Skeletal muscle tissue (tissue), 4 donors: Measurements from ENCODE around the gene ZNF134. TPM values are rescaled to one million over a fixed set of nuclear protein-coding genes. Genes with fewer than 3 reads are reported as not detected.
A peak's percentile ranks its signal among the peaks of the same experiment; 100 is the strongest.

Experiments
- H3K27ac ChIP-seq: one replicate; pipeline ENCODE4 v1.7.0; 2013; ENCODE audit warnings: mild to moderate bottlenecking, low read depth, low read length, inconsistent platforms
- H3K27me3 ChIP-seq, 3 donors: one replicate each; pipeline ENCODE4 v1.7.0; 2013; ENCODE audit warnings: low read length in 3 of 3; ENCODE audit not compliant: control insufficient read depth in 3 of 3, insufficient read depth in 3 of 3
- H3K36me3 ChIP-seq, 3 donors: one replicate each; pipeline ENCODE4 v1.7.0; 2013; ENCODE audit warnings: low read length in 3 of 3; ENCODE audit not compliant: control insufficient read depth in 3 of 3, insufficient read depth in 3 of 3
- H3K4me1 ChIP-seq, 3 donors: one replicate each; pipeline ENCODE4 v1.7.0; 2013; ENCODE audit warnings: low read length in 3 of 3, mild to moderate bottlenecking in 3 of 3; ENCODE audit not compliant: control insufficient read depth in 3 of 3, insufficient read depth in 3 of 3
- H3K4me3 ChIP-seq, 3 donors: one replicate each; pipeline ENCODE4 v1.7.0; 2013; ENCODE audit warnings: low read length in 3 of 3
- H3K9ac ChIP-seq, 3 donors: one replicate each; pipeline ENCODE4 v1.7.0; 2013; ENCODE audit warnings: low read length in 3 of 3, mild to moderate bottlenecking in 3 of 3, moderate library complexity in 2 of 3, low read depth in 1 of 3
- H3K9me3 ChIP-seq, 3 donors: one replicate each; pipeline ENCODE4 v1.7.0; 2013; ENCODE audit warnings: low read length in 3 of 3; ENCODE audit not compliant: control insufficient read depth in 3 of 3
- total RNA-seq: library from RNA; depleted of rRNA; stranded (reverse); fragments of >200 nt; gene quantifications from one replicate; pipeline ENCODE4 v1.2.3, GENCODE V29; 2014
- donor health status: Osteomylitis.

ZNF134 gene
- total RNA-seq, 1 donor from 2014 or later: 17.7 TPM

GRCh38 chr19:57664269-57665127 is 50.5 kb downstream of the ZNF134 start:
- Histone ChIP-seq H3K27me3 (peaks cover 0 to 17% (median 4%) of the 10 kb centered on the region in 3 donors), H3K36me3 (no peaks in the 10 kb centered on the region), H3K4me1 (peaks cover 4 to 13% (median 6%) of the 10 kb centered on the region in 3 donors), H3K27ac (no peak overlapping the region), H3K9ac (peak overlapping the region; percentile 23 to 54 (median 51)), H3K9me3 (no peaks in the 10 kb centered on the region), H3K4me3 (peak overlapping the region; percentile 60 to 71 (median 61))

GRCh38 chr19:57665261-57665806 is 51.3 kb downstream of the ZNF134 start:
- no peak overlapping the region for H3K27ac ChIP-seq
- H3K4me1 ChIP-seq: peaks cover 4 to 13% (median 6%) of the 10 kb centered on the region in 3 donors

GRCh38 chr19:57667228-57667627 is 53.2 kb downstream of the ZNF134 start:
- Histone ChIP-seq H3K9ac (no peak overlapping the region), H3K4me3 (no peak overlapping the region), H3K9me3 (peaks cover 0 to 2% (median 0%) of the 10 kb centered on the region in 3 donors), H3K27ac (no peak overlapping the region), H3K27me3 (peaks cover 0 to 19% (median 4%) of the 10 kb centered on the region in 3 donors), H3K36me3 (no peaks in the 10 kb centered on the region), H3K4me1 (peaks cover 4 to 13% (median 6%) of the 10 kb centered on the region in 3 donors)

More at GRCh38 chr19:57665261-57665806, 51.3 kb downstream of the ZNF134 start:
- Histone ChIP-seq H3K27me3 (peaks cover 0 to 17% (median 4%) of the 10 kb centered on the region in 3 donors), H3K9ac (no peak overlapping the region), H3K4me3 (no peak overlapping the region), H3K9me3 (no peaks in the 10 kb centered on the region), H3K36me3 (no peaks in the 10 kb centered on the region)

GRCh38 chr19:57668635-57669034 is 54.6 kb downstream of the ZNF134 start, which contains the start of gene ZSCAN4:
ZSCAN4 (plus strand) TSS chr19:57668935; CDS start chr19:57676146, 7,211 bp downstream.
- Histone ChIP-seq H3K27me3 (peaks cover 0 to 15% (median 0%) of the 10 kb centered on the region in 3 donors), H3K4me3 (no peak within 1 kb of the TSS), H3K27ac (no peak within 1 kb of the TSS), H3K9me3 (peaks cover 0 to 2% (median 0%) of the 10 kb centered on the region in 3 donors), H3K9ac (no peak within 1 kb of the TSS), H3K4me1 (peaks cover 4 to 13% (median 6%) of the 10 kb centered on the region in 3 donors), H3K36me3 (no peaks in the 10 kb centered on the region)

GRCh38 chr19:57671124-57671895 is 57.3 kb downstream of the ZNF134 start:
- no peaks in the 10 kb centered on the region for H3K36me3 ChIP-seq
- H3K4me3 ChIP-seq: no peak overlapping the region
- H3K27me3 ChIP-seq: peaks cover 0 to 7% (median 0%) of the 10 kb centered on the region in 3 donors
- peaks cover 0 to 2% (median 0%) of the 10 kb centered on the region in 3 donors for H3K9me3 ChIP-seq
- no peaks in the 10 kb centered on the region for H3K4me1 ChIP-seq
- no peak overlapping the region for H3K9ac ChIP-seq
- no peak overlapping the region for H3K27ac ChIP-seq

GRCh38 chr19:57672466-57672865 is 58.4 kb downstream of the ZNF134 start:
- H3K4me1 ChIP-seq: no peaks in the 10 kb centered on the region
- no peak overlapping the region for H3K27ac ChIP-seq
- no peak overlapping the region for H3K4me3 ChIP-seq
- H3K27me3 ChIP-seq: peaks cover 0 to 6% (median 0%) of the 10 kb centered on the region in 3 donors
- H3K9ac ChIP-seq: no peak overlapping the region
- peaks cover 0 to 2% (median 0%) of the 10 kb centered on the region in 3 donors for H3K9me3 ChIP-seq
- no peaks in the 10 kb centered on the region for H3K36me3 ChIP-seq

Other genes with a start within 250 kb of the ZNF134 start
- gene ZNF548, start 224.4 kb upstream of the ZNF134 start, total RNA-seq: 27.7 TPM
- 14.1 TPM for gene ZNF17, start 203.1 kb upstream of the ZNF134 start, total RNA-seq
- gene ZNF749, start 178.9 kb upstream of the ZNF134 start, total RNA-seq: 13.6 TPM
- 1.0 TPM for gene VN1R1, start 157.1 kb upstream of the ZNF134 start, total RNA-seq
- 15.1 TPM for gene ZNF772, start 136.7 kb upstream of the ZNF134 start, total RNA-seq
- gene ZNF419, start 126.5 kb upstream of the ZNF134 start, total RNA-seq: 9.9 TPM
- gene ZNF773, start 114.3 kb upstream of the ZNF134 start, total RNA-seq: 9.9 TPM
- gene ZNF549, start 86.9 kb upstream of the ZNF134 start, total RNA-seq: 8.9 TPM
- gene ZNF550, start 54.4 kb upstream of the ZNF134 start, total RNA-seq: 6.3 TPM
- 7.8 TPM for gene ZNF416, start 35.3 kb upstream of the ZNF134 start, total RNA-seq
- 10.4 TPM for gene ZIK1, start 30.1 kb upstream of the ZNF134 start, total RNA-seq
- 6.8 TPM for gene ZNF530, start 14.4 kb upstream of the ZNF134 start, total RNA-seq
- gene ZNF211, start 18.9 kb downstream of the ZNF134 start, total RNA-seq: 12.5 TPM
- gene ZSCAN4, start 54.7 kb downstream of the ZNF134 start, total RNA-seq: not detected
- 11.5 TPM for gene ZNF551, start 67.7 kb downstream of the ZNF134 start, total RNA-seq
- 7.3 TPM for gene ZNF154, start 95.0 kb downstream of the ZNF134 start, total RNA-seq
- gene ZNF671, start 113.4 kb downstream of the ZNF134 start, total RNA-seq: 15.1 TPM
- gene ZNF776, start 132.6 kb downstream of the ZNF134 start, total RNA-seq: 18.3 TPM
- 27.1 TPM for gene ZNF586, start 155.4 kb downstream of the ZNF134 start, total RNA-seq
- gene ZNF552, start 200.7 kb downstream of the ZNF134 start, total RNA-seq: 7.3 TPM
- gene ZNF587B, start 216.1 kb downstream of the ZNF134 start, total RNA-seq: 17.2 TPM
- 18.8 TPM for gene ZNF587, start 235.6 kb downstream of the ZNF134 start, total RNA-seq